ENCODE measurements around the gene KCP.

GRCh38 chr7:128893251-128894100, 17.0 kb downstream of the KCP start:
- TF ChIP-seq CTCF (conservative IDR thresholded peaks at IDR 0.05; ENCODE audit: low read length) (no peak), EZH2phosphoT487 (IDR thresholded peaks at IDR 0.05; ENCODE audit: borderline replicate concordance, low read depth, low read length) (no peak)
